Mesendoderm (in vitro differentiated cells): Measurements from ENCODE around the gene LGALS9C.
"Not testable (repeated sequence)": the region's sequence is repeated elsewhere in the genome, so short reads cannot be mapped to it uniquely, and the experiment has no call there.

Experiments
- DNase-seq: peaks from one replicate; pipeline ENCODE4 v3.0.0; 2013
- H2AK5ac ChIP-seq: 2 replicates; pipeline ENCODE4 v1.6.1; 2013; ENCODE audit warnings: low read length, inconsistent platforms
- H2BK120ac ChIP-seq: 2 replicates; pipeline ENCODE4 v1.6.1; 2013; ENCODE audit warnings: low read depth, mild to moderate bottlenecking, low read length, moderate library complexity, mixed read lengths
- H2BK15ac ChIP-seq: replicated peaks from 2 replicates; pipeline ENCODE4 v1.6.1; 2013; ENCODE audit warnings: low read depth, mild to moderate bottlenecking, moderate library complexity
- H2BK5ac ChIP-seq: 2 replicates; pipeline ENCODE4 v1.6.1; 2013; ENCODE audit warnings: low read length, inconsistent platforms
- H3K18ac ChIP-seq: 2 replicates; pipeline ENCODE4 v1.6.1; 2013; ENCODE audit warnings: mild to moderate bottlenecking, low read length, mixed read lengths
- H3K23ac ChIP-seq: one replicate; pipeline ENCODE4 v1.6.1; 2013; ENCODE audit warnings: low read length
- H3K27ac ChIP-seq: 2 replicates; pipeline ENCODE4 v1.5.1; 2013; ENCODE audit warnings: low read depth, mild to moderate bottlenecking, inconsistent platforms, low read length, moderate library complexity
- H3K27me3 ChIP-seq: 2 replicates; pipeline ENCODE4 v1.6.1; 2013; ENCODE audit warnings: low read length, control low read depth, mild to moderate bottlenecking, inconsistent platforms; ENCODE audit not compliant: insufficient read depth, poor library complexity
- H3K36me3 ChIP-seq: 2 replicates; pipeline ENCODE4 v1.6.1; 2013; ENCODE audit warnings: low read length, inconsistent platforms; ENCODE audit not compliant: control insufficient read depth, insufficient read depth
- H3K4ac ChIP-seq: one replicate; pipeline ENCODE4 v1.6.1; 2013; ENCODE audit warnings: low read depth, mild to moderate bottlenecking, low read length, moderate library complexity
- H3K4me1 ChIP-seq: 2 replicates; pipeline ENCODE4 v1.6.1; 2013; ENCODE audit warnings: low read depth, low read length, inconsistent platforms; ENCODE audit not compliant: control insufficient read depth
- H3K4me2 ChIP-seq: 2 replicates; pipeline ENCODE4 v1.6.1; 2013; ENCODE audit warnings: low read length
- H3K4me3 ChIP-seq: 2 replicates; pipeline ENCODE4 v1.5.1; 2013; ENCODE audit warnings: mild to moderate bottlenecking, low read length
- H3K56ac ChIP-seq: one replicate; pipeline ENCODE4 v1.6.1; 2013; ENCODE audit warnings: low read length
- H3K79me1 ChIP-seq: 2 replicates; pipeline ENCODE4 v1.6.1; 2013; ENCODE audit warnings: low read length, inconsistent platforms
- H3K79me2 ChIP-seq: 2 replicates; pipeline ENCODE4 v1.6.1; 2013; ENCODE audit warnings: mild to moderate bottlenecking, low read length; ENCODE audit not compliant: control insufficient read depth, insufficient read depth
- H3K9ac ChIP-seq: 2 replicates; pipeline ENCODE4 v1.6.1; 2013; ENCODE audit warnings: low read length, inconsistent platforms
- H4K5ac ChIP-seq: one replicate; pipeline ENCODE4 v1.6.1; 2013; ENCODE audit warnings: low read length
- H4K8ac ChIP-seq: one replicate; pipeline ENCODE4 v1.6.1; 2013; ENCODE audit warnings: low read depth, mild to moderate bottlenecking, control low read depth, low read length, moderate library complexity
- WGBS: extraction: QIAGEN DNeasy Blood & Tissue Kit; methylation state at CpG from one replicate; pipeline ENCODE4 v1.1.7; 2013; ENCODE audit warnings: low lambda C conversion rate, missing lambda C conversion rate; ENCODE audit not compliant: insufficient coverage; ENCODE audit errors: extremely low coverage; 5-methylcytosine and 5-hydroxymethylcytosine counted together

LGALS9C gene

GRCh38 chr17:18527354-18527753 lies 50.8 kb downstream of the LGALS9C start:
- H3K4me3 ChIP-seq, H3K27me3 ChIP-seq: not testable (repeated sequence)

GRCh38 chr17:18528435-18528834 lies 51.8 kb downstream of the LGALS9C start:
- not testable (repeated sequence) for H3K79me2 ChIP-seq, H3K27me3 ChIP-seq, H3K4me2 ChIP-seq, H3K56ac ChIP-seq, H3K36me3 ChIP-seq, H3K4ac ChIP-seq, H2AK5ac ChIP-seq, H2BK5ac ChIP-seq, H3K23ac ChIP-seq, H4K5ac ChIP-seq, DNase-seq, H3K27ac ChIP-seq, H3K9ac ChIP-seq, H3K4me3 ChIP-seq, H2BK15ac ChIP-seq, H3K4me1 ChIP-seq, H3K79me1 ChIP-seq, H3K18ac ChIP-seq, H2BK120ac ChIP-seq, H4K8ac ChIP-seq
- WGBS, result no CpG with 5 or more reads among the region's 6 CpGs

More at GRCh38 chr17:18527354-18527753, 50.8 kb downstream of the LGALS9C start:
- not testable (repeated sequence) for H2BK120ac ChIP-seq, H3K4me2 ChIP-seq, H4K5ac ChIP-seq, H3K18ac ChIP-seq, H3K36me3 ChIP-seq, H3K56ac ChIP-seq, H3K4me1 ChIP-seq, H2AK5ac ChIP-seq, DNase-seq, H3K79me1 ChIP-seq, H2BK15ac ChIP-seq, H3K23ac ChIP-seq, H2BK5ac ChIP-seq, H3K79me2 ChIP-seq, H3K4ac ChIP-seq, H4K8ac ChIP-seq, H3K27ac ChIP-seq, H3K9ac ChIP-seq
- WGBS, result no CpG with 5 or more reads among the region's 8 CpGs

GRCh38 chr17:18528899-18529500 lies 52.4 kb downstream of the LGALS9C start:
- not testable (repeated sequence) for H3K23ac ChIP-seq, H3K18ac ChIP-seq, H3K4me3 ChIP-seq, DNase-seq, H3K79me2 ChIP-seq, H3K27ac ChIP-seq, H2BK15ac ChIP-seq, H3K4me2 ChIP-seq, H3K4me1 ChIP-seq, H3K27me3 ChIP-seq, H3K9ac ChIP-seq, H2AK5ac ChIP-seq, H3K36me3 ChIP-seq, H4K8ac ChIP-seq, H2BK5ac ChIP-seq, H3K4ac ChIP-seq, H3K79me1 ChIP-seq, H4K5ac ChIP-seq, H3K56ac ChIP-seq, H2BK120ac ChIP-seq
- no CpG with 5 or more reads among the region's 4 CpGs for WGBS

- DNase-seq, H2BK5ac ChIP-seq, H3K36me3 ChIP-seq, H2BK120ac ChIP-seq, H3K23ac ChIP-seq, H3K4me1 ChIP-seq, H4K5ac ChIP-seq, H3K56ac ChIP-seq, H3K79me2 ChIP-seq, H3K9ac ChIP-seq, H3K18ac ChIP-seq, H3K27ac ChIP-seq, H2BK15ac ChIP-seq, H3K4me2 ChIP-seq, H3K4me3 ChIP-seq, H3K27me3 ChIP-seq, H2AK5ac ChIP-seq, H3K79me1 ChIP-seq, H4K8ac ChIP-seq, H3K4ac ChIP-seq: not testable (repeated sequence)
Measured at GRCh38 chr17:18530405-18530804, 53.8 kb downstream of the LGALS9C start.

GRCh38 chr17:18542234-18542633 lies 65.6 kb downstream of the LGALS9C start:
- not testable (repeated sequence) for H4K5ac ChIP-seq, H3K4me2 ChIP-seq, H3K18ac ChIP-seq, H3K79me2 ChIP-seq, H3K23ac ChIP-seq, H3K79me1 ChIP-seq, H2BK120ac ChIP-seq, H4K8ac ChIP-seq, H2BK5ac ChIP-seq, H3K4me1 ChIP-seq, DNase-seq, H3K9ac ChIP-seq, H3K27me3 ChIP-seq, H3K27ac ChIP-seq, H3K36me3 ChIP-seq, H3K4me3 ChIP-seq, H2AK5ac ChIP-seq, H3K56ac ChIP-seq, H2BK15ac ChIP-seq, H3K4ac ChIP-seq
- WGBS, result no CpG with 5 or more reads among the region's 5 CpGs

- H3K4me3 ChIP-seq, H4K8ac ChIP-seq, H3K79me1 ChIP-seq, DNase-seq, H2BK5ac ChIP-seq, H3K4me1 ChIP-seq, H3K36me3 ChIP-seq, H3K23ac ChIP-seq, H3K9ac ChIP-seq, H2AK5ac ChIP-seq, H3K56ac ChIP-seq, H3K27me3 ChIP-seq, H3K27ac ChIP-seq, H3K4me2 ChIP-seq, H2BK120ac ChIP-seq, H3K4ac ChIP-seq, H3K79me2 ChIP-seq, H2BK15ac ChIP-seq, H3K18ac ChIP-seq, H4K5ac ChIP-seq: not testable (repeated sequence)
- WGBS, result no CpG with 5 or more reads among the region's 5 CpGs
Measured at GRCh38 chr17:18542907-18543306, 66.3 kb downstream of the LGALS9C start.
